Hematopoietic multipotent progenitor cell treated with erythropoietin and hydrocortisone succinate and interleukin-3 and kit ligand, for 8 days (in vitro differentiated cells): ENCODE data around the gene TEN1.

Source experiments
- DNase-seq: peaks from one replicate; pipeline ENCODE4 v3.0.0-alpha.2; 2015

TEN1 gene

GRCh38 chr17:75979705-75980187 lies 706 bp downstream of the TEN1 start:
- DNase-seq, result no peak

DNA sequence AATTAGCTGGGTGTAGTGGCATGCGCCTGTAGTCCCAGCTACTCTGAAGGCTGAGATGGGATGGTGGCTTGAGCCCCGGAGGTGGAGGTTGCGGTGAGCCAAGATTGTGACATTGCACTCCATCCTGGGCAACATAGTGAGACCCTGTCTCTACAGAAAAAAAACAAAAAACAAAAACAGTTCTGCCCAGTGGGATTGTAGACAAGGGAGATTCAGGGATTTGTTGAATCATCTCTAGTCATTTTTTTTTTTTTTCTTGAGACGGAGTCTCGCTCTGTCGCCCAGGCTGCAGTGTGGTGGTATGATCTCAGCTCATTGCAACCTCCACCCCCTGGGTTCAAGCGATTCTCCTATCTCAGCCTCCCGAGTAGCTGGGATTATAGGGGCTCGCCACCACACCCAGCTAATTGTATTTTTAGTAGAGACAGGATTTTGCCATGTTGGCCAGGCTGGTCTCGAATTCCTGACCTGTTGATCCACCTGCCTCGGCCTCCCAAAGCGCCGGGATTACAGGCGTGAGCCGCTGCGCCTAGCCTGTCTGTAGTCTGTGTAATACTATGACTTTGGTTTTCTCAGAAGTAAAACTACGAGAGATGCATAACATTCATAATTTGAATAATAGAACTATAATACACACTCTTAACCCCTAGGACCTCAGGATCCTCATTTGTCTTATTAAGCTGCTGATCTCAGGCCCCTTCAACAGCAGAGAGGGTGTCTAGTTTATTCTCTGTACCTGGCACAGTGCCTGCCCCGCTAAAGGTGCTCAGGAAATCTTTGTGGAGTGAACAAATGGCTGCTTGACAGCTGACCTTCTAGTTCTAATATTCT lies 1.4 kb downstream of the TEN1 start:
- no peak for DNase-seq

DNA sequence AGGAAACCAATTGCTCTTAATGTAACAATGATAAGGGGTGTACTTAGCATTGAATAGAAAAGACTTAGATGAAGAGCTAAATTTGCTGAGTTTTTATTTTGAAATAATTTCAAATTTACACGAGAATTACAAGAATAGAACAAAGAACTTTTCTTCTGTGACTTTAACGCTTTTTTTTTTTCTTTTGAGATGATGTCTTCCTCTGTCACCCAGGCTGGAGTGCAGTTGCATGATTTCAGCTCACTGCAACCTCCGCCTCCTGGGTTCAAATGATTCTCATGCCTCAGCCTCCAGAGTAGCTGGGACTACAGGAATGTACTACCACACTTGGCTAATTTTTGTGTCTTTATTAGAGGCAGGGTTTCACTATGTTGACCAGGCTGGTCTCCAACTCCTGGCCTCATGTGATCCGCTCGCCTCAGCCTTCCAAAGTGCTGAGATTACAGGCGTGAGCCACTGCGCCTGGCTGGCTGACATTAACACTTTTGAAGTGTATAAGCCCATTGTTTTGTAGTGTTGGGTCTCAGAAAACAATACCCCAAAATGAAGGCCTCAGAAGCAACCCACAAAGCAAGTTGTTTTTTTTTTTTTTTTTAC lies 2.1 kb downstream of the TEN1 start:
- DNase-seq, result no peak

- DNase-seq, result peak; percentile 83
These were observed 4.6 kb downstream of the TEN1 start for GRCh38 chr17:75983501-75984181.

- no peak for DNase-seq
These were observed 6.9 kb downstream of the TEN1 start for GRCh38 chr17:75985986-75986385.

GRCh38 chr17:75987041-75987440 lies 8.0 kb downstream of the TEN1 start:
- peak; percentile 66 for DNase-seq

- DNase-seq, result no peak
These were observed 12.4 kb downstream of the TEN1 start for GRCh38 chr17:75991396-75991795.

- DNase-seq, result no peak
These were observed 15.8 kb downstream of the TEN1 start for GRCh38 chr17:75994802-75995370.

- no peak for DNase-seq
These were observed 16.4 kb downstream of the TEN1 start for GRCh38 chr17:75995385-75995925.

GRCh38 chr17:75996665-75997590 lies 17.9 kb downstream of the TEN1 start:
- DNase-seq, result no peak

GRCh38 chr17:75998327-75998795 lies 19.3 kb downstream of the TEN1 start:
- no peak for DNase-seq

DNA sequence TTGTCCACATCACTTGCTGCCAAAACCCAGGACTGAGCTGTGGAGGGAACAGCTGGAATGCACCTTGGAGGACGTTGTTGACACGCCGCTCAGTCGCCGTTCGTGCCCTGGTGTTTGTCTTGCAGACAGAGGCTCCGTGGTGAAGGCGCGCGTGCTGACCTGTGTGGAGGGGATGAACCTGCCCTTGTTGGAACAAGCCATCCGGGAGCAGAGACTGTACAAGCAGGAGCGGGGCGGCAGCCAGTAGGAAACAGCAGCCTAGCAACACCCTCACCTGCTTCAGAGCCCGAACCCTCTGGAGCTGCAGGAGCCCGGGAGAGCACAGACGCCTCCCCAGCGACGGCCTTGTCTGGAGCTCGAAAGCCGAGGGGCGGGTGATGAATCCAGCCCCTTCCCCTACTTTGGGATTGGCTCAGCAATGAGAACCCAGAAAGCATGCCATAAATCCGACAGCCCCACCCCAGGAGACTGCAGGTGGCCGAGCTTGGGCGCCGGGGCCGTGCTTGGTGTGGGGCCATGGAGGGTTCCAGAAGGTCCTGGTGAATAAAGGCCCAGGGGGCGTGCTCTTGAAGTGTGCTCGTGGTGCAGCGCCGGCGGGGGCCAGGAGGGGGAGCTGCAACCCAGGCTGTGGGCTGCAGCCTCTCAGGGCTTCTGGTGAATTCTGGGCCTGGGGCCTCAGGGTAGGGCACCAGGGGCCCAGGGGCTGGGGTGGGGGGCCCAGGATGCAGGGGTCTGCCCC lies 21.1 kb downstream of the TEN1 start:
- peak; percentile 60 for DNase-seq

GRCh38 chr17:76000755-76001521 lies 21.9 kb downstream of the TEN1 start, which contains the start of gene CDK3:
CDK3 (plus strand) TSS chr17:76000855; CDS start chr17:76001426, 571 bp downstream.
- DNase-seq, result no peak

GRCh38 chr17:76002100-76002499 lies 23.1 kb downstream of the TEN1 start:
- no peak for DNase-seq

GRCh38 chr17:76003915-76004314 lies 24.9 kb downstream of the TEN1 start:
- DNase-seq, result no peak

- no peak for DNase-seq
These were observed 25.8 kb downstream of the TEN1 start for GRCh38 chr17:76004750-76005262.

- DNase-seq, result peak; percentile 79
These were observed 26.5 kb downstream of the TEN1 start for GRCh38 chr17:76005263-76006149.

GRCh38 chr17:76007131-76007849 lies 28.2 kb downstream of the TEN1 start:
- DNase-seq, result no peak
